ENCODE measurements around the gene RARG.

- TF ChIP-seq EZH2phosphoT487 (IDR thresholded peaks at IDR 0.05; ENCODE audit: borderline replicate concordance), result no peak
- TF ChIP-seq CTCF (conservative IDR thresholded peaks at IDR 0.05; ENCODE audit: low read length), result no peak
These were observed 13.3 kb upstream of the RARG start for GRCh38 chr12:53245286-53245685.

Measured in Loucy (cell line).